Progenitor cell of endocrine pancreas (in vitro differentiated cells): ENCODE measurements around the gene CNOT10. TPM values are rescaled to one million over a fixed set of nuclear protein-coding genes. Genes with fewer than 3 reads are reported as not detected.

Experiments used
- DNase-seq: peaks from one replicate; pipeline ENCODE4 v3.0.0; 2021; ENCODE audit warnings: low spot score; ENCODE audit not compliant: unreplicated experiment
- H3K27ac Mint-ChIP-seq: 2 replicates; pipeline ENCODE4 v1.8.0; 2021; ENCODE audit warnings: mild to moderate bottlenecking, moderate library complexity, mixed read lengths
- H3K27me3 Mint-ChIP-seq: 2 replicates; pipeline ENCODE4 v1.8.0; 2021; ENCODE audit warnings: mixed read lengths
- H3K36me3 Mint-ChIP-seq: 2 replicates; pipeline ENCODE4 v1.8.0; 2022; ENCODE audit warnings: mixed read lengths; ENCODE audit not compliant: insufficient read depth
- H3K4me1 Mint-ChIP-seq: 2 replicates; pipeline ENCODE4 v1.8.0; 2021; ENCODE audit warnings: low read depth, mixed read lengths
- H3K4me3 Mint-ChIP-seq: 2 replicates; pipeline ENCODE4 v1.8.0; 2021; ENCODE audit warnings: low read depth, mild to moderate bottlenecking, moderate library complexity, mixed read lengths
- H3K9me3 Mint-ChIP-seq: 2 replicates; pipeline ENCODE4 v1.8.0; 2021; ENCODE audit warnings: low read depth, mixed read lengths
- CTCF ChIP-seq: fragments of 200-600 bp; sonication (generic); IDR thresholded peaks from one replicate; pipeline ENCODE4 v1.5.0; 2021; ENCODE audit warnings: antibody characterized with exemption, mild to moderate bottlenecking; ENCODE audit not compliant: unreplicated experiment
- total RNA-seq: library from RNA; stranded (reverse); gene quantifications from 2 replicates; pipeline ENCODE4 v1.2.1, GENCODE V29; 2021

The CNOT10 gene
- total RNA-seq, 1 donor from 2014 or later: 52.5 TPM

GRCh38 chr3:32818229-32818969 is 133.4 kb downstream of the CNOT10 start:
- Mint-ChIP-seq H3K27ac (peak overlapping the region; percentile 91), H3K4me1 (peaks cover 56% of the 10 kb centered on the region), H3K4me3 (peak overlapping the region; percentile 91), H3K9me3 (no peaks in the 10 kb centered on the region), H3K27me3 (no peaks in the 10 kb centered on the region), H3K36me3 (peaks cover 9% of the 10 kb centered on the region)
- peak; percentile 24 for DNase-seq
- TF ChIP-seq CTCF: no peak

- Mint-ChIP-seq H3K27me3 (no peaks in the 10 kb centered on the region), H3K4me3 (peak overlapping the region; percentile 91), H3K9me3 (no peaks in the 10 kb centered on the region), H3K27ac (peak overlapping the region; percentile 91), H3K36me3 (peaks cover 10% of the 10 kb centered on the region), H3K4me1 (peaks cover 56% of the 10 kb centered on the region)
- DNase-seq: no peak
- TF ChIP-seq CTCF: no peak
Measured at GRCh38 chr3:32818970-32819511, 134.1 kb downstream of the CNOT10 start.

- Mint-ChIP-seq H3K36me3 (peaks cover 10% of the 10 kb centered on the region), H3K4me1 (peaks cover 50% of the 10 kb centered on the region), H3K4me3 (peak overlapping the region; percentile 91), H3K27ac (peak overlapping the region; percentile 91), H3K9me3 (no peaks in the 10 kb centered on the region), H3K27me3 (no peaks in the 10 kb centered on the region)
- peak; percentile 40 for DNase-seq
- TF ChIP-seq CTCF: no peak
Measured at GRCh38 chr3:32819551-32820348, 134.8 kb downstream of the CNOT10 start.

GRCh38 chr3:32820430-32820829 is 135.4 kb downstream of the CNOT10 start:
- peaks cover 10% of the 10 kb centered on the region for H3K36me3 Mint-ChIP-seq
- peak overlapping the region; percentile 91 for H3K27ac Mint-ChIP-seq
- DNase-seq: no peak
- no peaks in the 10 kb centered on the region for H3K9me3 Mint-ChIP-seq
- peaks cover 47% of the 10 kb centered on the region for H3K4me1 Mint-ChIP-seq
- H3K27me3 Mint-ChIP-seq: no peaks in the 10 kb centered on the region
- no peak for TF ChIP-seq CTCF
- peak overlapping the region; percentile 91 for H3K4me3 Mint-ChIP-seq

- DNase-seq: no peak
- Mint-ChIP-seq H3K36me3 (peaks cover 10% of the 10 kb centered on the region), H3K27ac (no peak overlapping the region), H3K4me1 (peaks cover 42% of the 10 kb centered on the region), H3K4me3 (peak overlapping the region; percentile 91), H3K27me3 (no peaks in the 10 kb centered on the region), H3K9me3 (no peaks in the 10 kb centered on the region)
- no peak for TF ChIP-seq CTCF
Measured at GRCh38 chr3:32820971-32821685, 136.1 kb downstream of the CNOT10 start.
